ENCODE measurements around the gene ARG2.

DNA sequence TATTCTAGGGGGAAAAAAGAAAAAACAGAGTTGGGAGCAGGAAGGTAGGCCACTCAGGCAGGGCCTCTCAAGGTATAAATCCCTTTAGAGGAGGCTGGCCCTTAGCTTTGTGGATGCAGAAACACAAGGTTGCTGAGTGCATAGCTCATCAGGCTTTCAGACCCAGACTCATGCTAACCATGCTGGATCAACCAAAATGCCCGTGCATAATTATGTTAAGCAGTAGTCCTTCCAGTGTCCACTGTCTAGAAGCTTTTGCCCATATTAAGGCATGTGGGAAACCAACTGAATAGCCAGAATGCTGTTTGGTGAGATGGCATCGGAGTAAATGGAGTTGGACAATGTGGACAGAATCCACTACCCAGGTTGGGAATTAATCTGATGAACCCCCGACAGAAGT is 18.9 kb downstream of the ARG2 start:
- TF ChIP-seq, protein P1, sequence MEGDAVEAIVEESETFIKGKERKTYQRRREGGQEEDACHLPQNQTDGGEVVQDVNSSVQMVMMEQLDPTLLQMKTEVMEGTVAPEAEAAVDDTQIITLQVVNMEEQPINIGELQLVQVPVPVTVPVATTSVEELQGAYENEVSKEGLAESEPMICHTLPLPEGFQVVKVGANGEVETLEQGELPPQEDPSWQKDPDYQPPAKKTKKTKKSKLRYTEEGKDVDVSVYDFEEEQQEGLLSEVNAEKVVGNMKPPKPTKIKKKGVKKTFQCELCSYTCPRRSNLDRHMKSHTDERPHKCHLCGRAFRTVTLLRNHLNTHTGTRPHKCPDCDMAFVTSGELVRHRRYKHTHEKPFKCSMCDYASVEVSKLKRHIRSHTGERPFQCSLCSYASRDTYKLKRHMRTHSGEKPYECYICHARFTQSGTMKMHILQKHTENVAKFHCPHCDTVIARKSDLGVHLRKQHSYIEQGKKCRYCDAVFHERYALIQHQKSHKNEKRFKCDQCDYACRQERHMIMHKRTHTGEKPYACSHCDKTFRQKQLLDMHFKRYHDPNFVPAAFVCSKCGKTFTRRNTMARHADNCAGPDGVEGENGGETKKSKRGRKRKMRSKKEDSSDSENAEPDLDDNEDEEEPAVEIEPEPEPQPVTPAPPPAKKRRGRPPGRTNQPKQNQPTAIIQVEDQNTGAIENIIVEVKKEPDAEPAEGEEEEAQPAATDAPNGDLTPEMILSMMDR (IDR thresholded peaks at IDR 0.05 in 8 of 11, conservative IDR thresholded peaks at IDR 0.05 in 3 of 11): no peak
- TF ChIP-seq POLR2A (IDR thresholded peaks at IDR 0.05) (no peak), POLR2AphosphoS5 (IDR thresholded peaks at IDR 0.05) (no peak)
